GM23338 (cell line): ENCODE data around the gene TARS3. TPM values are rescaled to one million over a fixed set of nuclear protein-coding genes. Genes with fewer than 3 reads are reported as not detected.

Source experiments
- ATAC-seq: fragments of 200-7000 bp; cut with Tn5 transposase; 3 replicates; pipeline ENCODE4 v1.9.1; 2020
- DNase-seq: peaks from one replicate; pipeline ENCODE4 v3.0.0-alpha.2; 2015; ENCODE audit warnings: low spot score
- H2AFZ ChIP-seq: fragments of 200-600 bp; sonication (generic); 2 replicates; pipeline ENCODE4 v1.8.0; 2016; ENCODE audit warnings: antibody characterized with exemption, mild to moderate bottlenecking, moderate library complexity
- H3F3A ChIP-seq: fragments of 200-600 bp; sonication (generic); replicated peaks from 2 replicates; pipeline ENCODE4 v1.8.0; 2017; ENCODE audit warnings: antibody characterized with exemption, mixed run types, low read depth
- H3K27ac ChIP-seq: fragments of 200-600 bp; sonication (generic); 2 replicates; pipeline ENCODE4 v1.6.1; 2016; ENCODE audit warnings: low read depth
- H3K27me3 ChIP-seq: fragments of 200-600 bp; sonication (generic); 2 replicates; pipeline ENCODE4 v1.8.0; 2016; ENCODE audit warnings: mild to moderate bottlenecking, mixed run types, moderate library complexity; ENCODE audit not compliant: insufficient read depth
- H3K36me3 ChIP-seq: fragments of 200-600 bp; sonication (generic); 2 replicates; pipeline ENCODE4 v1.8.0; 2016; ENCODE audit warnings: mild to moderate bottlenecking; ENCODE audit not compliant: insufficient read depth
- H3K4me1 ChIP-seq: fragments of 200-600 bp; sonication (generic); 2 replicates; pipeline ENCODE4 v1.8.0; 2016; ENCODE audit warnings: mild to moderate bottlenecking, moderate library complexity; ENCODE audit not compliant: insufficient read depth
- H3K4me2 ChIP-seq: fragments of 200-600 bp; sonication (generic); 2 replicates; pipeline ENCODE4 v1.7.1; 2017; ENCODE audit warnings: mixed run types
- H3K4me3 ChIP-seq: fragments of 200-600 bp; sonication (generic); 2 replicates; pipeline ENCODE4 v1.6.1; 2016; ENCODE audit warnings: mixed run types
- H3K79me2 ChIP-seq: fragments of 200-600 bp; sonication (generic); replicated peaks from 2 replicates; pipeline ENCODE4 v1.8.0; 2017; ENCODE audit warnings: mild to moderate bottlenecking; ENCODE audit not compliant: insufficient read depth
- H3K9me2 ChIP-seq: fragments of 200-600 bp; sonication (generic); 2 replicates; pipeline ENCODE4 v1.8.0; 2017; ENCODE audit not compliant: insufficient read depth
- H4K20me1 ChIP-seq: fragments of 200-600 bp; sonication (generic); replicated peaks from 2 replicates; pipeline ENCODE4 v1.8.0; 2017; ENCODE audit warnings: mild to moderate bottlenecking; ENCODE audit not compliant: insufficient read depth
- H3K27ac Mint-ChIP-seq: 2 replicates; pipeline ENCODE4 v1.8.0; 2020; ENCODE audit warnings: inconsistent platforms, mild to moderate bottlenecking, moderate library complexity, mixed read lengths
- H3K27me3 Mint-ChIP-seq: 3 replicates; pipeline ENCODE4 v1.8.0; 2022; ENCODE audit warnings: low read depth, mild to moderate bottlenecking, moderate library complexity, mixed read lengths, inconsistent platforms; ENCODE audit not compliant: insufficient read depth, poor library complexity
- H3K36me3 Mint-ChIP-seq: 3 replicates; pipeline ENCODE4 v1.8.0; 2021; ENCODE audit warnings: low read depth, mild to moderate bottlenecking, inconsistent platforms, moderate library complexity, mixed read lengths
- H3K4me1 Mint-ChIP-seq: 3 replicates; pipeline ENCODE4 v1.8.0; 2020; ENCODE audit warnings: mild to moderate bottlenecking, inconsistent platforms, mixed read lengths
- H3K4me3 Mint-ChIP-seq: 3 replicates; pipeline ENCODE4 v1.8.0; 2021; ENCODE audit warnings: moderate library complexity, mild to moderate bottlenecking, inconsistent platforms, mixed read lengths
- H3K9me3 Mint-ChIP-seq: 3 replicates; pipeline ENCODE4 v1.8.0; 2020; ENCODE audit warnings: moderate library complexity, mild to moderate bottlenecking, inconsistent platforms, mixed read lengths
- CREB1 ChIP-seq: fragments of 250-450 bp; sonication (Bioruptor Pico); IDR thresholded peaks from 2 replicates; pipeline ENCODE4 v1.5.0; 2020; ENCODE audit warnings: low read depth, mild to moderate bottlenecking, moderate library complexity
- CTCF ChIP-seq, 2 experiments: fragments of 200-600 bp in 1 of 2; sonication (generic) in 1 of 2; conservative IDR thresholded peaks; 2 replicates each; pipeline versions ENCODE4 v1.5.1 to v1.6.1; 2016 to 2017; ENCODE audit warnings: antibody characterized with exemption in 2 of 2, low read depth in 2 of 2, mild to moderate bottlenecking in 2 of 2, moderate library complexity in 1 of 2
- ETS1 ChIP-seq: IDR thresholded peaks from 2 replicates; pipeline ENCODE4 v1.6.1; 2016; ENCODE audit warnings: antibody characterized with exemption
- EZH2 ChIP-seq: fragments of 200-600 bp; sonication (generic); IDR thresholded peaks from one replicate; pipeline ENCODE4 v1.8.0; 2017; ENCODE audit warnings: antibody characterized with exemption, mild to moderate bottlenecking, low read depth; ENCODE audit not compliant: unreplicated experiment
- EZH2phosphoT487 ChIP-seq: fragments of 200-600 bp; sonication (generic); IDR thresholded peaks from one replicate; pipeline ENCODE4 v1.8.1; 2018; ENCODE audit warnings: antibody characterized with exemption; ENCODE audit not compliant: unreplicated experiment
- JUNB ChIP-seq: IDR thresholded peaks from one replicate; pipeline ENCODE4 v1.6.1; 2016; ENCODE audit warnings: antibody characterized with exemption; ENCODE audit not compliant: unreplicated experiment
- NANOG ChIP-seq: IDR thresholded peaks from 2 replicates; pipeline ENCODE4 v1.6.1; 2016; ENCODE audit warnings: antibody characterized with exemption, borderline replicate concordance
- POLR2AphosphoS5 ChIP-seq: IDR thresholded peaks from 2 replicates; pipeline ENCODE4 v1.6.1; 2016; ENCODE audit warnings: antibody characterized with exemption, low read depth
- STAT1 ChIP-seq: IDR thresholded peaks from one replicate; pipeline ENCODE4 v1.6.1; 2016; ENCODE audit warnings: antibody characterized with exemption; ENCODE audit not compliant: unreplicated experiment
- ZNF331 ChIP-seq: fragments of 250-450 bp; sonication (Bioruptor Pico); IDR thresholded peaks from 2 replicates; pipeline ENCODE4 v1.5.0; 2020; ENCODE audit warnings: low read depth, mild to moderate bottlenecking, moderate library complexity
- polyA plus RNA-seq: library from polyadenylated mRNA; unstranded; fragments of >200 nt; fragmentation: Nextera tagmentation; extraction: Ambion mirVana; gene quantifications from 2 replicates; pipeline ENCODE4 v1.2.1, GENCODE V29; 2016
- total RNA-seq: library from RNA; depleted of rRNA; stranded (reverse); fragments of >200 nt; shearing (Covaris generic); gene quantifications from 2 replicates; pipeline ENCODE4 v1.2.3, GENCODE V29; 2014
- TF ChIP-seq, protein P1 (sequence below): fragments of 250-450 bp; sonication (Bioruptor Pico); IDR thresholded peaks from 2 replicates; pipeline ENCODE4 v1.5.0; 2020; ENCODE audit warnings: mild to moderate bottlenecking, moderate library complexity
- TF ChIP-seq, protein P2 (sequence below): IDR thresholded peaks from one replicate; pipeline ENCODE4 v1.6.1; 2018; ENCODE audit warnings: antibody characterized with exemption; ENCODE audit not compliant: unreplicated experiment

The TARS3 gene
- total and polyA plus RNA-seq, 2 experiments from 2014 or later: 13.0 to 15.4 TPM

DNA sequence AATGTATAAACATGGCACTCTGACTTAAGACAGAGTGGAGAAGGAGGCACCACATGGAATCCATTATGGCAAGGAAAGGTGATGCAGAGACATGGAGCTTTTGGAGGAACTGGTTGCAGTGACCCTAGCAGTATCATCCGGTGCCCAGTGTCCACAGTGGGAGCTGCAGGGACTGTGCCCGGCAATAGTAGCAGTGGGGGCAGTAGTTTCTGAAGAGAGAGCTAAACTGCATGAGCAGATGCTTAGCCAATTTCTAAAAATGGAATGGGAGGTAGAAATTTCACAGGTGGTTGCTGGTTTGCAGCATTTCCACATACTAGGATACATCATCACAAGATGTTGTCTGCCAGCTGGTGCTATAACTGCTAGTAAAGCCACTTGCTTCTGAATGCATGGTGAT lies 64.3 kb downstream of the TARS3 start:
- Mint-ChIP-seq H3K9me3 (peaks cover 5% of the 10 kb centered on the region; the same call in 1 of the 3 replicates), H3K4me3 (no peak overlapping the region), H3K27ac (no peak overlapping the region), H3K27me3 (peaks cover 1% of the 10 kb centered on the region), H3K4me1 (peaks cover 4% of the 10 kb centered on the region; the same call in 2 of the 3 replicates), H3K36me3 (peaks cover 9% of the 10 kb centered on the region; the same call in 2 of the 3 replicates)
- ATAC-seq (no peak), DNase-seq (no peak)
- Histone ChIP-seq H3K4me2 (no peak overlapping the region), H3K36me3 (no peaks in the 10 kb centered on the region), H3K9me2 (no peaks in the 10 kb centered on the region), H3K27me3 (no peaks in the 10 kb centered on the region), H3K79me2 (no peaks in the 10 kb centered on the region), H3F3A (no peaks in the 10 kb centered on the region), H2AFZ (no peak overlapping the region), H3K4me3 (no peak overlapping the region), H4K20me1 (no peaks in the 10 kb centered on the region), H3K27ac (no peak overlapping the region), H3K4me1 (no peaks in the 10 kb centered on the region)
- TF ChIP-seq ETS1 (no peak), ZNF331 (CRISPR knock-in tag) (no peak), EZH2 (no peak), POLR2AphosphoS5 (no peak), JUNB (no peak), EZH2phosphoT487 (no peak), NANOG (no peak), CREB1 (no peak), STAT1 (no peak), CTCF (conservative IDR thresholded peaks at IDR 0.05; ENCODE audit: low read depth in 2 of 2) (no peak)
- TF ChIP-seq, protein P1, sequence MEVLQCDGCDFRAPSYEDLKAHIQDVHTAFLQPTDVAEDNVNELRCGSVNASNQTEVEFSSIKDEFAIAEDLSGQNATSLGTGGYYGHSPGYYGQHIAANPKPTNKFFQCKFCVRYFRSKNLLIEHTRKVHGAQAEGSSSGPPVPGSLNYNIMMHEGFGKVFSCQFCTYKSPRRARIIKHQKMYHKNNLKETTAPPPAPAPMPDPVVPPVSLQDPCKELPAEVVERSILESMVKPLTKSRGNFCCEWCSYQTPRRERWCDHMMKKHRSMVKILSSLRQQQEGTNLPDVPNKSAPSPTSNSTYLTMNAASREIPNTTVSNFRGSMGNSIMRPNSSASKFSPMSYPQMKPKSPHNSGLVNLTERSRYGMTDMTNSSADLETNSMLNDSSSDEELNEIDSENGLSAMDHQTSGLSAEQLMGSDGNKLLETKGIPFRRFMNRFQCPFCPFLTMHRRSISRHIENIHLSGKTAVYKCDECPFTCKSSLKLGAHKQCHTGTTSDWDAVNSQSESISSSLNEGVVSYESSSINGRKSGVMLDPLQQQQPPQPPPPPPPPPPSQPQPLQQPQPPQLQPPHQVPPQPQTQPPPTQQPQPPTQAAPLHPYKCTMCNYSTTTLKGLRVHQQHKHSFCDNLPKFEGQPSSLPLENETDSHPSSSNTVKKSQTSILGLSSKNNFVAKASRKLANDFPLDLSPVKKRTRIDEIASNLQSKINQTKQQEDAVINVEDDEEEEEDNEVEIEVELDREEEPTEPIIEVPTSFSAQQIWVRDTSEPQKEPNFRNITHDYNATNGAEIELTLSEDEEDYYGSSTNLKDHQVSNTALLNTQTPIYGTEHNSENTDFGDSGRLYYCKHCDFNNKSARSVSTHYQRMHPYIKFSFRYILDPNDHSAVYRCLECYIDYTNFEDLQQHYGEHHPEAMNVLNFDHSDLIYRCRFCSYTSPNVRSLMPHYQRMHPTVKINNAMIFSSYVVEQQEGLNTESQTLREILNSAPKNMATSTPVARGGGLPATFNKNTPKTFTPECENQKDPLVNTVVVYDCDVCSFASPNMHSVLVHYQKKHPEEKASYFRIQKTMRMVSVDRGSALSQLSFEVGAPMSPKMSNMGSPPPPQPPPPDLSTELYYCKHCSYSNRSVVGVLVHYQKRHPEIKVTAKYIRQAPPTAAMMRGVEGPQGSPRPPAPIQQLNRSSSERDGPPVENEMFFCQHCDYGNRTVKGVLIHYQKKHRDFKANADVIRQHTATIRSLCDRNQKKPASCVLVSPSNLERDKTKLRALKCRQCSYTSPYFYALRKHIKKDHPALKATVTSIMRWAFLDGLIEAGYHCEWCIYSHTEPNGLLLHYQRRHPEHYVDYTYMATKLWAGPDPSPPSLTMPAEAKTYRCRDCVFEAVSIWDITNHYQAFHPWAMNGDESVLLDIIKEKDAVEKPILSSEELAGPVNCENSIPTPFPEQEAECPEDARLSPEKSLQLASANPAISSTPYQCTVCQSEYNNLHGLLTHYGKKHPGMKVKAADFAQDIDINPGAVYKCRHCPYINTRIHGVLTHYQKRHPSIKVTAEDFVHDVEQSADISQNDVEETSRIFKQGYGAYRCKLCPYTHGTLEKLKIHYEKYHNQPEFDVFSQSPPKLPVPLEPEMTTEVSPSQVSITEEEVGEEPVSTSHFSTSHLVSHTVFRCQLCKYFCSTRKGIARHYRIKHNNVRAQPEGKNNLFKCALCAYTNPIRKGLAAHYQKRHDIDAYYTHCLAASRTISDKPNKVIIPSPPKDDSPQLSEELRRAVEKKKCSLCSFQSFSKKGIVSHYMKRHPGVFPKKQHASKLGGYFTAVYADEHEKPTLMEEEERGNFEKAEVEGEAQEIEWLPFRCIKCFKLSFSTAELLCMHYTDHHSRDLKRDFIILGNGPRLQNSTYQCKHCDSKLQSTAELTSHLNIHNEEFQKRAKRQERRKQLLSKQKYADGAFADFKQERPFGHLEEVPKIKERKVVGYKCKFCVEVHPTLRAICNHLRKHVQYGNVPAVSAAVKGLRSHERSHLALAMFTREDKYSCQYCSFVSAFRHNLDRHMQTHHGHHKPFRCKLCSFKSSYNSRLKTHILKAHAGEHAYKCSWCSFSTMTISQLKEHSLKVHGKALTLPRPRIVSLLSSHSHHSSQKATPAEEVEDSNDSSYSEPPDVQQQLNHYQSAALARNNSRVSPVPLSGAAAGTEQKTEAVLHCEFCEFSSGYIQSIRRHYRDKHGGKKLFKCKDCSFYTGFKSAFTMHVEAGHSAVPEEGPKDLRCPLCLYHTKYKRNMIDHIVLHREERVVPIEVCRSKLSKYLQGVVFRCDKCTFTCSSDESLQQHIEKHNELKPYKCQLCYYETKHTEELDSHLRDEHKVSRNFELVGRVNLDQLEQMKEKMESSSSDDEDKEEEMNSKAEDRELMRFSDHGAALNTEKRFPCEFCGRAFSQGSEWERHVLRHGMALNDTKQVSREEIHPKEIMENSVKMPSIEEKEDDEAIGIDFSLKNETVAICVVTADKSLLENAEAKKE (CRISPR knock-in tag): no peak
- TF ChIP-seq, protein P2, sequence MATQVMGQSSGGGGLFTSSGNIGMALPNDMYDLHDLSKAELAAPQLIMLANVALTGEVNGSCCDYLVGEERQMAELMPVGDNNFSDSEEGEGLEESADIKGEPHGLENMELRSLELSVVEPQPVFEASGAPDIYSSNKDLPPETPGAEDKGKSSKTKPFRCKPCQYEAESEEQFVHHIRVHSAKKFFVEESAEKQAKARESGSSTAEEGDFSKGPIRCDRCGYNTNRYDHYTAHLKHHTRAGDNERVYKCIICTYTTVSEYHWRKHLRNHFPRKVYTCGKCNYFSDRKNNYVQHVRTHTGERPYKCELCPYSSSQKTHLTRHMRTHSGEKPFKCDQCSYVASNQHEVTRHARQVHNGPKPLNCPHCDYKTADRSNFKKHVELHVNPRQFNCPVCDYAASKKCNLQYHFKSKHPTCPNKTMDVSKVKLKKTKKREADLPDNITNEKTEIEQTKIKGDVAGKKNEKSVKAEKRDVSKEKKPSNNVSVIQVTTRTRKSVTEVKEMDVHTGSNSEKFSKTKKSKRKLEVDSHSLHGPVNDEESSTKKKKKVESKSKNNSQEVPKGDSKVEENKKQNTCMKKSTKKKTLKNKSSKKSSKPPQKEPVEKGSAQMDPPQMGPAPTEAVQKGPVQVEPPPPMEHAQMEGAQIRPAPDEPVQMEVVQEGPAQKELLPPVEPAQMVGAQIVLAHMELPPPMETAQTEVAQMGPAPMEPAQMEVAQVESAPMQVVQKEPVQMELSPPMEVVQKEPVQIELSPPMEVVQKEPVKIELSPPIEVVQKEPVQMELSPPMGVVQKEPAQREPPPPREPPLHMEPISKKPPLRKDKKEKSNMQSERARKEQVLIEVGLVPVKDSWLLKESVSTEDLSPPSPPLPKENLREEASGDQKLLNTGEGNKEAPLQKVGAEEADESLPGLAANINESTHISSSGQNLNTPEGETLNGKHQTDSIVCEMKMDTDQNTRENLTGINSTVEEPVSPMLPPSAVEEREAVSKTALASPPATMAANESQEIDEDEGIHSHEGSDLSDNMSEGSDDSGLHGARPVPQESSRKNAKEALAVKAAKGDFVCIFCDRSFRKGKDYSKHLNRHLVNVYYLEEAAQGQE: no peak
